Measurements from ENCODE around the gene NME7.
A peak's percentile ranks its signal among the peaks of the same experiment; 100 is the strongest.

Gene NME7

GRCh38 chr1:169121146-169121923 is 246.3 kb downstream of the NME7 start:
- no peak for DNase-seq

GRCh38 chr1:169120066-169120465 is 247.5 kb downstream of the NME7 start:
- DNase-seq = no peak

GRCh38 chr1:169119405-169119804 is 248.2 kb downstream of the NME7 start:
- DNase-seq = peak; percentile 75

GRCh38 chr1:169118227-169118626 is 249.4 kb downstream of the NME7 start:
- no peak for DNase-seq

GRCh38 chr1:169117599-169117998 is 250.0 kb downstream of the NME7 start:
- DNase-seq = no peak

- no peak for DNase-seq
Observed at GRCh38 chr1:169117014-169117413, 250.6 kb downstream of the NME7 start.

GRCh38 chr1:169115891-169116585 is 251.6 kb downstream of the NME7 start:
- no peak for DNase-seq

- DNase-seq = peak; percentile 97
Observed at GRCh38 chr1:169113613-169114119, 253.9 kb downstream of the NME7 start.

- DNase-seq = no peak
Observed at GRCh38 chr1:169112241-169112640, 255.4 kb downstream of the NME7 start.

GRCh38 chr1:169111472-169111871 is 256.1 kb downstream of the NME7 start:
- DNase-seq = no peak

GRCh38 chr1:169110689-169111447 is 256.7 kb downstream of the NME7 start:
- no peak for DNase-seq

GRCh38 chr1:169110236-169110635 is 257.4 kb downstream of the NME7 start:
- no peak for DNase-seq

GRCh38 chr1:169109561-169110134 is 257.9 kb downstream of the NME7 start:
- peak; percentile 87 for DNase-seq

- DNase-seq = peak; percentile 74
Observed at GRCh38 chr1:169108863-169109560, 258.6 kb downstream of the NME7 start.

GRCh38 chr1:169108223-169108622 is 259.4 kb downstream of the NME7 start:
- no peak for DNase-seq

GRCh38 chr1:169107603-169108208 is 259.9 kb downstream of the NME7 start:
- DNase-seq = no peak

- DNase-seq = no peak
Observed at GRCh38 chr1:169106921-169107602, 260.5 kb downstream of the NME7 start.

- DNase-seq = peak; percentile 96
Observed at GRCh38 chr1:169106095-169106920, 261.3 kb downstream of the NME7 start, which contains the start of gene ATP1B1. Gene ATP1B1, plus strand, starts transcription at chr1:169106690. Its CDS starts 140 bp downstream, at chr1:169106830.

GRCh38 chr1:169105434-169106094 is 262.0 kb downstream of the NME7 start:
- DNase-seq = peak; percentile 91

GRCh38 chr1:169105087-169105433 is 262.5 kb downstream of the NME7 start:
- no peak for DNase-seq
